K562 (cell line): ENCODE results near the gene SPATS2.

Source experiments
- HNRNPUL1 ChIP-seq: fragments of 200-400 bp; formaldehyde crosslinking; IDR thresholded peaks from 2 replicates; pipeline ENCODE4 v1.6.1; 2017; ENCODE audit warnings: low read length
- MYBL2 ChIP-seq, 2 experiments: fragments of 450-650 bp in 1 of 2; sonication (generic) in 1 of 2; formaldehyde crosslinking in 1 of 2; IDR thresholded peaks; 2 replicates each; pipeline versions ENCODE4 v1.6.1 to v1.8.1; 2017 to 2022; ENCODE audit warnings: borderline replicate concordance in 1 of 2, inconsistent platforms in 1 of 2, low read depth in 1 of 2, mild to moderate bottlenecking in 1 of 2, missing genetic modification reagents in 1 of 2, moderate library complexity in 1 of 2
- POLR2A ChIP-seq: fragments of 450-650 bp; conservative IDR thresholded peaks from 2 replicates; pipeline ENCODE4 v1.6.1; 2016
- TF ChIP-seq, protein P1 (sequence below), 2 experiments: fragments of 150-350 bp in 1 of 2; IDR thresholded peaks; 2 replicates each; pipeline ENCODE4 v1.6.1; 2012 to 2016; ENCODE audit warnings: low read depth in 2 of 2, low read length in 2 of 2, mild to moderate bottlenecking in 1 of 2, moderate library complexity in 1 of 2
- TF ChIP-seq, protein P2 (sequence below): sonication (generic); formaldehyde crosslinking; IDR thresholded peaks from 2 replicates; pipeline ENCODE4 v1.9.0; 2022; ENCODE audit warnings: mild to moderate bottlenecking, missing genetic modification reagents

DNA sequence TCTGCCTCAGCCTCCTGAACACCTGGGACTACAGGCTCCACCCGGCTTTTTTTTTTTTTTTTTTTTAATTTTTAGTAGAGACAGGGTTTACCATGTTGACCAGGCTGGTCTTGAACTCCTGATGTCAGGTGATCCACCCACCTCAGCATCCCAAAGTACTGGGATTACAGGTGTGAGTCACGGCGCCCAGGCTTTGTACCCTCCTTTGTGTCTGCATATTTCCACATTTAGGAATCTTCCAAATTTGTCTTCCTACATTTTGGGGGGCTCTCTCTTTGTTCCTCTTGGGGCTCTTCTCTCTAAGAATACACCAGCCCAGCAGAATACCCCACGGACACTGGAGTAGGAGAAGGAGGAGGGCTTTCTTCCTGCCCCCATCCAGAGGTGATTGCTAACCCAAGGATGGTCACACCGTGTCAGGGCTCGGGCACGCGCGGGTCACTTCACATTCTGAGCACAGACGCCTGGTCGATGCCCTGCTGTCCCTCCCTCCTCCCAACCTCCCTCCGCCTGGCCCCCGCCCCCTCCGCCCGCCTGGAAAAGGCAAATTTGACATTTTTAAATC lies 22.7 kb upstream of the SPATS2 start:
- TF ChIP-seq, protein P1, sequence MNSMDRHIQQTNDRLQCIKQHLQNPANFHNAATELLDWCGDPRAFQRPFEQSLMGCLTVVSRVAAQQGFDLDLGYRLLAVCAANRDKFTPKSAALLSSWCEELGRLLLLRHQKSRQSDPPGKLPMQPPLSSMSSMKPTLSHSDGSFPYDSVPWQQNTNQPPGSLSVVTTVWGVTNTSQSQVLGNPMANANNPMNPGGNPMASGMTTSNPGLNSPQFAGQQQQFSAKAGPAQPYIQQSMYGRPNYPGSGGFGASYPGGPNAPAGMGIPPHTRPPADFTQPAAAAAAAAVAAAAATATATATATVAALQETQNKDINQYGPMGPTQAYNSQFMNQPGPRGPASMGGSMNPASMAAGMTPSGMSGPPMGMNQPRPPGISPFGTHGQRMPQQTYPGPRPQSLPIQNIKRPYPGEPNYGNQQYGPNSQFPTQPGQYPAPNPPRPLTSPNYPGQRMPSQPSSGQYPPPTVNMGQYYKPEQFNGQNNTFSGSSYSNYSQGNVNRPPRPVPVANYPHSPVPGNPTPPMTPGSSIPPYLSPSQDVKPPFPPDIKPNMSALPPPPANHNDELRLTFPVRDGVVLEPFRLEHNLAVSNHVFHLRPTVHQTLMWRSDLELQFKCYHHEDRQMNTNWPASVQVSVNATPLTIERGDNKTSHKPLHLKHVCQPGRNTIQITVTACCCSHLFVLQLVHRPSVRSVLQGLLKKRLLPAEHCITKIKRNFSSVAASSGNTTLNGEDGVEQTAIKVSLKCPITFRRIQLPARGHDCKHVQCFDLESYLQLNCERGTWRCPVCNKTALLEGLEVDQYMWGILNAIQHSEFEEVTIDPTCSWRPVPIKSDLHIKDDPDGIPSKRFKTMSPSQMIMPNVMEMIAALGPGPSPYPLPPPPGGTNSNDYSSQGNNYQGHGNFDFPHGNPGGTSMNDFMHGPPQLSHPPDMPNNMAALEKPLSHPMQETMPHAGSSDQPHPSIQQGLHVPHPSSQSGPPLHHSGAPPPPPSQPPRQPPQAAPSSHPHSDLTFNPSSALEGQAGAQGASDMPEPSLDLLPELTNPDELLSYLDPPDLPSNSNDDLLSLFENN (IDR thresholded peaks at IDR 0.05; ENCODE audit: low read depth in 2 of 2, low read length in 2 of 2): no peak
- TF ChIP-seq MYBL2 (IDR thresholded peaks at IDR 0.05; ENCODE audit: low read depth) (no peak), MYBL2 (CRISPR knock-in tag; IDR thresholded peaks at IDR 0.05; ENCODE audit: borderline replicate concordance) (no peak), POLR2A (no peak), HNRNPUL1 (no peak)
- TF ChIP-seq, protein P2, sequence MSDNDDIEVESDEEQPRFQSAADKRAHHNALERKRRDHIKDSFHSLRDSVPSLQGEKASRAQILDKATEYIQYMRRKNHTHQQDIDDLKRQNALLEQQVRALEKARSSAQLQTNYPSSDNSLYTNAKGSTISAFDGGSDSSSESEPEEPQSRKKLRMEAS (CRISPR knock-in tag): no peak
